ENCODE results near the gene LRIF1. TPM values are rescaled to one million over a fixed set of nuclear protein-coding genes. Genes with fewer than 3 reads are reported as not detected.
"Not testable (repeated sequence)": the region's sequence is repeated elsewhere in the genome, so short reads cannot be mapped to it uniquely, and the experiment has no call there.

Gene LRIF1
- total RNA-seq, 4 donors from 2014 or later = 2.6 to 12.0 (median 7.6) TPM

DNA sequence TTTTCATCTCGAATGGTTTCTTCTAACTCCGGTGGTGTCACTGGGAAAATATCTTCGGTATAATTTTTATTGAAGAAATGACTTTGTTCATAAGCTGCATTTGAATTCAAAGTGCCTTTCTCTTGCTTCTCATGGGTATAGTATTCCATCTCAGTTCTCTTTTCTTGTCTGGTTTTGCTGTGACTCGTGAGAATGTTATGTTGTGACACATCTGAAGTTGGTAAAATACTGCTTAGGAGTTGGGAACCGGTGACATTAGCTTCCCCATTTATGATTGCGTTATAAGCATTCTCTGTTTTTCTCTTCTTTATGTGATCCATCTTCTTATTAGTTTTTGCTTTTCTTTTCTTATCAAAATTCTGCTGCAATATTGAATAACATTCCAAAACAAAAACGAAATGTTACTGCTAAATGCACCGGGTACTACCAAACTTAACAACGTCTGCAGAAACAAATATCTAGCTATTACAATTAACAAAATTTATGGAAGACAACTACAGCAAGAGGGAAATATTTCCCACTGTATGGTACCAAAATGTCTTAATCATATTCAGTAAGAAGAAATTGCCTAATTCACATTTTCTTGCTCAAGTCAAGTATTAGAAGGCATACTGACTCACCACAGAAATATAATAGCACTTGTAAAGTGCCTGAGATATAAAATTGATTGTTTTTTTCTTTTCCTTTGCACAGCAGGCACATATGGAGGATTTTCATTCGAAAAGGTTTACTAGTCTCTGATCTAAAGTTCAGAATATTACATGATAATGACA lies 15.5 kb downstream of the LRIF1 start:
- no peak for DNase-seq
- H3K36me3 ChIP-seq = no peaks in the 10 kb centered on the region
- H3K4me1 ChIP-seq = no peaks in the 10 kb centered on the region
- TF ChIP-seq, protein P1, sequence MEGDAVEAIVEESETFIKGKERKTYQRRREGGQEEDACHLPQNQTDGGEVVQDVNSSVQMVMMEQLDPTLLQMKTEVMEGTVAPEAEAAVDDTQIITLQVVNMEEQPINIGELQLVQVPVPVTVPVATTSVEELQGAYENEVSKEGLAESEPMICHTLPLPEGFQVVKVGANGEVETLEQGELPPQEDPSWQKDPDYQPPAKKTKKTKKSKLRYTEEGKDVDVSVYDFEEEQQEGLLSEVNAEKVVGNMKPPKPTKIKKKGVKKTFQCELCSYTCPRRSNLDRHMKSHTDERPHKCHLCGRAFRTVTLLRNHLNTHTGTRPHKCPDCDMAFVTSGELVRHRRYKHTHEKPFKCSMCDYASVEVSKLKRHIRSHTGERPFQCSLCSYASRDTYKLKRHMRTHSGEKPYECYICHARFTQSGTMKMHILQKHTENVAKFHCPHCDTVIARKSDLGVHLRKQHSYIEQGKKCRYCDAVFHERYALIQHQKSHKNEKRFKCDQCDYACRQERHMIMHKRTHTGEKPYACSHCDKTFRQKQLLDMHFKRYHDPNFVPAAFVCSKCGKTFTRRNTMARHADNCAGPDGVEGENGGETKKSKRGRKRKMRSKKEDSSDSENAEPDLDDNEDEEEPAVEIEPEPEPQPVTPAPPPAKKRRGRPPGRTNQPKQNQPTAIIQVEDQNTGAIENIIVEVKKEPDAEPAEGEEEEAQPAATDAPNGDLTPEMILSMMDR (IDR thresholded peaks at IDR 0.05) = no peak
- TF ChIP-seq POLR2A (IDR thresholded peaks at IDR 0.05) = no peak
- no peak overlapping the region for H3K4me3 ChIP-seq
- no peaks in the 10 kb centered on the region for H3K27me3 ChIP-seq
- intact Hi-C loops (cut with DNase I; ENCODE audit: low total_unique reads) = no loop called here
- no peak overlapping the region for H3K27ac ChIP-seq
- H3K9me3 ChIP-seq = peaks cover 0 to 3% of the 10 kb centered on the region in 2 donors

DNA sequence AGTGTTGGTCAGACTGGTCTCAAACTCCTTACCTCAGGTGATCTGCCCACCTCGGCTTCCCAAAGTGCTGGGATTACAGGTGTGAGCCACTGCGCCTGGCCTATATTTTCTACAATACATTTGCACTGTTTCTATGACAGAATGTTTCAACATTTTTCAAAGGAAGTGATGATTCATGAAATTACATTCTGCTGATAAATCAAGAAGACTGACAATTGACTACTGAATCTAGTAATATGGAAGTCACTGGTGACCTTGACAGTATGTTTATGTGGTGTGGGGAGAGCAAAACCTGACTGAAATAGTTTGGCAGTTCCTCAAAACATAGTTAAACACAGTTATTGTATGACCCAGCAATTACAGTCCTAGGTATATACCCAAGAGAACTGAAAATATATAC lies 18.1 kb downstream of the LRIF1 start:
- TF ChIP-seq, protein P1 (IDR thresholded peaks at IDR 0.05) = no peak
- TF ChIP-seq POLR2A (IDR thresholded peaks at IDR 0.05) = no peak
- no peaks in the 10 kb centered on the region for H3K27me3 ChIP-seq
- H3K4me1 ChIP-seq = no peaks in the 10 kb centered on the region
- H3K4me3 ChIP-seq = no peak overlapping the region
- H3K27ac ChIP-seq = no peak overlapping the region
- no peak for DNase-seq
- intact Hi-C loops (cut with DNase I; ENCODE audit: low total_unique reads) = no loop called here
- peaks cover 0 to 3% of the 10 kb centered on the region in 2 donors for H3K9me3 ChIP-seq
- H3K36me3 ChIP-seq = no peaks in the 10 kb centered on the region

DNA sequence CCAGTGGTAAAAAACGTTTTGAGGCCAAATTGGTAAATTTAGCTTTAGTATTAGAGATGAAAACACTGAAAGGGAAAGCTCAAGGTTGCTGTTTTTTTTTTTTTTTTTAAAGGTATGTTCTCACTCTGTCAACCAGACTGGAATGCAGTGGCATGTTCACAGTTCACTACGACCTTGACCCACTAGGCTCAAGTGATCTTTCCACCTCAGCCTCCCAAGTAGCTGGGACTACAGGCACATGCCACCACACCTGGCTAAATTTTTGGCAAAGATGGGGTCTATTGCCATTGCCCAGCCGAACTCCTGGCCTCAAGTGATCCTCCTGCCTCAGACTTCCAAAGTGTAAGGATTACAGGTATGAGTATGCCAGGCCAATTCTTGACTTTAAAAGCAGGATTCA lies 18.9 kb downstream of the LRIF1 start:
- H3K36me3 ChIP-seq = no peaks in the 10 kb centered on the region
- TF ChIP-seq, protein P1 (IDR thresholded peaks at IDR 0.05) = no peak
- no peak for TF ChIP-seq POLR2A (IDR thresholded peaks at IDR 0.05)
- H3K4me1 ChIP-seq = no peaks in the 10 kb centered on the region
- DNase-seq = no peak
- H3K27me3 ChIP-seq = no peaks in the 10 kb centered on the region
- H3K4me3 ChIP-seq = no peak overlapping the region
- intact Hi-C loops (cut with DNase I; ENCODE audit: low total_unique reads) = no loop called here
- no peak overlapping the region for H3K27ac ChIP-seq
- H3K9me3 ChIP-seq = peaks cover 0 to 3% of the 10 kb centered on the region in 2 donors

DNA sequence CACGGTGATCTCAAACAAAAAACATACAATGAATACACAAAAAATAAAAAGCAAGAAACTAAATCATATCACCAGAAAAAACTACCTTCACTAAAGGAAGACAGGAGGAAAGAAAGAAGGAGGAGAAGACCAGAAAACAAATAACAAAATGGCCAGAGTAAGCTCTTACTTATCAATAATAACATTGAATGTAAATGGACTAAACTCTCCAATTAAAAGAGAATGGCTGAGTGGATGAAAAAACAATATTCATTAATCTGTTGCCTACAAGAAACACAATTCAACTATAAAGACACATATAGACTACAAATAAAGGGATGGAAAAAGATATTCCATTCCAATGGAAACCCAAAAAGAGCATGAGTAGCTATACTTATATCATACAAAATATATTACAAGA lies 27.2 kb downstream of the LRIF1 start:
- no peak for DNase-seq
- TF ChIP-seq POLR2A (IDR thresholded peaks at IDR 0.05) = no peak
- TF ChIP-seq, protein P1 (IDR thresholded peaks at IDR 0.05) = no peak
- H3K4me1 ChIP-seq = no peaks in the 10 kb centered on the region
- no peaks in the 10 kb centered on the region for H3K27me3 ChIP-seq
- intact Hi-C loops (cut with DNase I; ENCODE audit: low total_unique reads) = no loop called here
- H3K36me3 ChIP-seq = peaks cover 0 to 3% of the 10 kb centered on the region in 2 donors
- no peak overlapping the region for H3K4me3 ChIP-seq
- H3K9me3 ChIP-seq = peaks cover 0 to 7% of the 10 kb centered on the region in 2 donors
- no peak overlapping the region for H3K27ac ChIP-seq

DNA sequence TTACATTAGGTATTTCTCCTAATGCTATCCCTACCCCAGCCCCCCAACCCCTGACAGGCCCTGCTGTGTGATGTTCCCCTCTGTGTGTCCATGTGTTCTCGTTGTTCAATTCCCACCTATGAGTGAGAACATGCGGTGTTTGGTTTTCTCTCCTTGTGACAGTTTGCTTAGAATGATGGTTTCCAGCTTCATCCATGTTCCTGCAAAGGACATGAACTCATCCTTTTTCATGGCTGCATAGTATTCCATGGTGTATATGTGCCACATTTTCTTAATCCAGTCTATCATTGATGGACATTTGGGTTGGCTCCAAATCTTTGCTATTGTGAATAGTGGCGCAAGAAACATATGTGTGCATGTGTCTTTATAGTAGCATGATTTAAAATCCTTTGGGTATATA lies 32.6 kb downstream of the LRIF1 start:
- H3K9me3 ChIP-seq; H3K4me1 ChIP-seq; H3K27ac ChIP-seq; H3K36me3 ChIP-seq; intact Hi-C loops (cut with DNase I; ENCODE audit: low total_unique reads); H3K4me3 ChIP-seq; DNase-seq; H3K27me3 ChIP-seq: not testable (repeated sequence)

Measured in uterus (tissue), 4 donors.